ENCODE results near the gene MELK.
"Not testable (repeated sequence)": the region's sequence is repeated elsewhere in the genome, so short reads cannot be mapped to it uniquely, and the experiment has no call there.

Gene MELK

GRCh38 chr9:36559036-36559695 lies 13.5 kb upstream of the MELK start:
- Histone ChIP-seq H3K9me3 (ENCODE audit: insufficient read depth, low read length) (no peaks in the 10 kb centered on the region), H3K27me3 (ENCODE audit: low read depth, low read length) (no peaks in the 10 kb centered on the region), H3K4me1 (ENCODE audit: low read length) (no peaks in the 10 kb centered on the region), H2AFZ (ENCODE audit: low read depth, low read length) (no peak overlapping the region), H3K27ac (ENCODE audit: low read length) (no peak overlapping the region), H3K9ac (ENCODE audit: low read length) (no peak overlapping the region), H3K79me2 (ENCODE audit: low read length) (no peaks in the 10 kb centered on the region), H4K20me1 (ENCODE audit: insufficient read depth, low read length) (no peaks in the 10 kb centered on the region), H3K4me3 (ENCODE audit: low read length) (no peak overlapping the region), H3K36me3 (replicated peaks; ENCODE audit: low read depth, low read length) (no peaks in the 10 kb centered on the region), H3K4me2 (ENCODE audit: low read length) (no peak overlapping the region)
- TF ChIP-seq EZH2phosphoT487 (IDR thresholded peaks at IDR 0.05; ENCODE audit: low read depth) = no peak
- TF ChIP-seq, protein P1, sequence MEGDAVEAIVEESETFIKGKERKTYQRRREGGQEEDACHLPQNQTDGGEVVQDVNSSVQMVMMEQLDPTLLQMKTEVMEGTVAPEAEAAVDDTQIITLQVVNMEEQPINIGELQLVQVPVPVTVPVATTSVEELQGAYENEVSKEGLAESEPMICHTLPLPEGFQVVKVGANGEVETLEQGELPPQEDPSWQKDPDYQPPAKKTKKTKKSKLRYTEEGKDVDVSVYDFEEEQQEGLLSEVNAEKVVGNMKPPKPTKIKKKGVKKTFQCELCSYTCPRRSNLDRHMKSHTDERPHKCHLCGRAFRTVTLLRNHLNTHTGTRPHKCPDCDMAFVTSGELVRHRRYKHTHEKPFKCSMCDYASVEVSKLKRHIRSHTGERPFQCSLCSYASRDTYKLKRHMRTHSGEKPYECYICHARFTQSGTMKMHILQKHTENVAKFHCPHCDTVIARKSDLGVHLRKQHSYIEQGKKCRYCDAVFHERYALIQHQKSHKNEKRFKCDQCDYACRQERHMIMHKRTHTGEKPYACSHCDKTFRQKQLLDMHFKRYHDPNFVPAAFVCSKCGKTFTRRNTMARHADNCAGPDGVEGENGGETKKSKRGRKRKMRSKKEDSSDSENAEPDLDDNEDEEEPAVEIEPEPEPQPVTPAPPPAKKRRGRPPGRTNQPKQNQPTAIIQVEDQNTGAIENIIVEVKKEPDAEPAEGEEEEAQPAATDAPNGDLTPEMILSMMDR (IDR thresholded peaks at IDR 0.05; ENCODE audit: low read depth, low read length) = no peak

GRCh38 chr9:36560771-36561170 lies 11.9 kb upstream of the MELK start:
- TF ChIP-seq EZH2phosphoT487 (IDR thresholded peaks at IDR 0.05; ENCODE audit: low read depth) = no peak
- TF ChIP-seq, protein P1 (IDR thresholded peaks at IDR 0.05; ENCODE audit: low read depth, low read length) = no peak
- Histone ChIP-seq H2AFZ (ENCODE audit: low read depth, low read length) (no peak overlapping the region), H3K9me3 (ENCODE audit: insufficient read depth, low read length) (no peaks in the 10 kb centered on the region), H4K20me1 (ENCODE audit: insufficient read depth, low read length) (no peaks in the 10 kb centered on the region), H3K27ac (ENCODE audit: low read length) (no peak overlapping the region), H3K4me2 (ENCODE audit: low read length) (no peak overlapping the region), H3K36me3 (replicated peaks; ENCODE audit: low read depth, low read length) (no peaks in the 10 kb centered on the region), H3K9ac (ENCODE audit: low read length) (no peak overlapping the region), H3K4me3 (ENCODE audit: low read length) (no peak overlapping the region), H3K4me1 (ENCODE audit: low read length) (no peaks in the 10 kb centered on the region), H3K27me3 (ENCODE audit: low read depth, low read length) (no peaks in the 10 kb centered on the region), H3K79me2 (ENCODE audit: low read length) (no peaks in the 10 kb centered on the region)

GRCh38 chr9:36562801-36563200 lies 9.9 kb upstream of the MELK start:
- not testable (repeated sequence) for H4K20me1 ChIP-seq (ENCODE audit: insufficient read depth, low read length); H3K36me3 ChIP-seq (replicated peaks; ENCODE audit: low read depth, low read length); H3K4me3 ChIP-seq (ENCODE audit: low read length); H3K4me1 ChIP-seq (ENCODE audit: low read length); H3K9ac ChIP-seq (ENCODE audit: low read length); H3K4me2 ChIP-seq (ENCODE audit: low read length); H3K79me2 ChIP-seq (ENCODE audit: low read length); H2AFZ ChIP-seq (ENCODE audit: low read depth, low read length); H3K27ac ChIP-seq (ENCODE audit: low read length); H3K9me3 ChIP-seq (ENCODE audit: insufficient read depth, low read length); H3K27me3 ChIP-seq (ENCODE audit: low read depth, low read length)

- Histone ChIP-seq H3K36me3 (replicated peaks; ENCODE audit: low read depth, low read length) (no peaks in the 10 kb centered on the region), H3K79me2 (ENCODE audit: low read length) (no peaks in the 10 kb centered on the region), H3K9ac (ENCODE audit: low read length) (no peak overlapping the region), H3K9me3 (ENCODE audit: insufficient read depth, low read length) (no peaks in the 10 kb centered on the region), H2AFZ (ENCODE audit: low read depth, low read length) (no peak overlapping the region), H3K27me3 (ENCODE audit: low read depth, low read length) (no peaks in the 10 kb centered on the region), H3K4me1 (ENCODE audit: low read length) (no peaks in the 10 kb centered on the region), H4K20me1 (ENCODE audit: insufficient read depth, low read length) (no peaks in the 10 kb centered on the region), H3K4me2 (ENCODE audit: low read length) (no peak overlapping the region), H3K4me3 (ENCODE audit: low read length) (no peak overlapping the region), H3K27ac (ENCODE audit: low read length) (no peak overlapping the region)
- no peak for TF ChIP-seq EZH2phosphoT487 (IDR thresholded peaks at IDR 0.05; ENCODE audit: low read depth)
- TF ChIP-seq, protein P1 (IDR thresholded peaks at IDR 0.05; ENCODE audit: low read depth, low read length) = no peak
Observed at GRCh38 chr9:36566813-36567221, 5.9 kb upstream of the MELK start.

- not testable (repeated sequence) for H3K27me3 ChIP-seq (ENCODE audit: low read depth, low read length); H3K9ac ChIP-seq (ENCODE audit: low read length); H3K4me3 ChIP-seq (ENCODE audit: low read length)
Observed at GRCh38 chr9:36568681-36569080, 4.0 kb upstream of the MELK start.

More at GRCh38 chr9:36568681-36569080, 4.0 kb upstream of the MELK start:
- not testable (repeated sequence) for H4K20me1 ChIP-seq (ENCODE audit: insufficient read depth, low read length); H3K79me2 ChIP-seq (ENCODE audit: low read length); H3K36me3 ChIP-seq (replicated peaks; ENCODE audit: low read depth, low read length); H3K4me2 ChIP-seq (ENCODE audit: low read length); H3K9me3 ChIP-seq (ENCODE audit: insufficient read depth, low read length); H2AFZ ChIP-seq (ENCODE audit: low read depth, low read length); H3K27ac ChIP-seq (ENCODE audit: low read length); H3K4me1 ChIP-seq (ENCODE audit: low read length)
